HAP-1 (cell line): ENCODE measurements around the gene CCDC18.

Source experiments
- DNase-seq, 2 experiments: peaks; one replicate each; pipeline ENCODE4 v3.0.0-alpha.2; 2016 to 2020; ENCODE audit warnings: low spot score in 2 of 2
- H3K27me3 ChIP-seq: fragments of 250-450 bp; sonication (Bioruptor Pico); 2 replicates; pipeline ENCODE4 v1.5.1; 2020; ENCODE audit warnings: low read depth, mild to moderate bottlenecking, moderate library complexity
- H3K36me3 ChIP-seq: fragments of 250-450 bp; sonication (Bioruptor Pico); replicated peaks from 2 replicates; pipeline ENCODE4 v1.5.1; 2020; ENCODE audit warnings: mild to moderate bottlenecking
- H3K4me1 ChIP-seq: fragments of 250-450 bp; sonication (Bioruptor Pico); 2 replicates; pipeline ENCODE4 v1.5.1; 2020; ENCODE audit warnings: mild to moderate bottlenecking
- H3K4me3 ChIP-seq: fragments of 250-450 bp; sonication (Bioruptor Pico); 2 replicates; pipeline ENCODE4 v1.5.1; 2020; ENCODE audit warnings: mild to moderate bottlenecking, moderate library complexity
- H3K9me3 ChIP-seq: fragments of 250-450 bp; sonication (Bioruptor Pico); 2 replicates; pipeline ENCODE4 v1.5.1; 2020; ENCODE audit warnings: mild to moderate bottlenecking, moderate library complexity
- in situ Hi-C: fragments of 300-500 bp; cut with MboI; formaldehyde crosslinking; loops from 3 replicates; pipeline ENCODE4 v1.14.3; 2020; ENCODE audit warnings: low sequenced_read_pairs, inconsistent platforms, mixed read lengths

CCDC18 gene

GRCh38 chr1:93317943-93318342, 137.4 kb downstream of the CCDC18 start:
- Histone ChIP-seq H3K4me3 (no peak overlapping the region), H3K9me3 (no peaks in the 10 kb centered on the region), H3K27me3 (no peaks in the 10 kb centered on the region), H3K4me1 (no peaks in the 10 kb centered on the region), H3K36me3 (no peaks in the 10 kb centered on the region)
- in situ Hi-C loops: no loop called here
- no peak for DNase-seq

GRCh38 chr1:93321720-93322119, 141.2 kb downstream of the CCDC18 start:
- DNase-seq: no peak
- peaks cover 6% of the 10 kb centered on the region; the same call in 1 of the 2 replicates for H3K4me1 ChIP-seq
- no peaks in the 10 kb centered on the region for H3K9me3 ChIP-seq
- no peaks in the 10 kb centered on the region for H3K36me3 ChIP-seq
- no peak overlapping the region for H3K4me3 ChIP-seq
- no peaks in the 10 kb centered on the region for H3K27me3 ChIP-seq
- in situ Hi-C loops: no loop called here

- in situ Hi-C loops: no loop called here
- Histone ChIP-seq H3K27me3 (no peaks in the 10 kb centered on the region), H3K4me3 (no peak overlapping the region), H3K36me3 (no peaks in the 10 kb centered on the region), H3K4me1 (peaks cover 6% of the 10 kb centered on the region; the same call in 1 of the 2 replicates), H3K9me3 (no peaks in the 10 kb centered on the region)
- no peak for DNase-seq
These were observed 141.8 kb downstream of the CCDC18 start for GRCh38 chr1:93322349-93322748.

- Histone ChIP-seq H3K4me1 (peaks cover 6% of the 10 kb centered on the region; the same call in 1 of the 2 replicates), H3K9me3 (no peaks in the 10 kb centered on the region), H3K4me3 (no peak overlapping the region), H3K27me3 (no peaks in the 10 kb centered on the region), H3K36me3 (no peaks in the 10 kb centered on the region)
- DNase-seq: no peak
- in situ Hi-C loops: no loop called here
These were observed 142.8 kb downstream of the CCDC18 start for GRCh38 chr1:93323185-93323820.

- H3K4me3 ChIP-seq: no peak overlapping the region
- peaks cover 6% of the 10 kb centered on the region; the same call in 1 of the 2 replicates for H3K4me1 ChIP-seq
- in situ Hi-C loops: no loop called here
- H3K9me3 ChIP-seq: no peaks in the 10 kb centered on the region
- no peaks in the 10 kb centered on the region for H3K36me3 ChIP-seq
- H3K27me3 ChIP-seq: no peaks in the 10 kb centered on the region
- DNase-seq: no peak
These were observed 144.3 kb downstream of the CCDC18 start for GRCh38 chr1:93324486-93325464.
